COR-L47 (cell line): Measurements from ENCODE around the gene PEF1.

Experiments
- DNase-seq: peaks from one replicate; lab custom pipeline; 2025; lab: John Stamatoyannopoulos, UW

Gene PEF1

GRCh38 chr1:31583995-31584868 is 60.4 kb downstream of the PEF1 start:
- DNase-seq, result peak; percentile 10

- DNase-seq, result no peak
Measured at GRCh38 chr1:31583082-31583994, 61.3 kb downstream of the PEF1 start.

- no peak for DNase-seq
Measured at GRCh38 chr1:31581821-31582810, 62.6 kb downstream of the PEF1 start.

GRCh38 chr1:31580891-31581603 is 63.6 kb downstream of the PEF1 start:
- no peak for DNase-seq

- no peak for DNase-seq
Measured at GRCh38 chr1:31580513-31580870, 64.2 kb downstream of the PEF1 start.
